Measurements from ENCODE around the gene KRTAP10-9.
"Not testable (repeated sequence)": the region's sequence is repeated elsewhere in the genome, so short reads cannot be mapped to it uniquely, and the experiment has no call there.

Gene KRTAP10-9

GRCh38 chr21:44657635-44658540 is 31.0 kb downstream of the KRTAP10-9 start, which contains the start of gene KRTAP12-3:
TSS of gene KRTAP12-3 (plus strand) at chr21:44657932. CDS start at chr21:44657980, 48 bp downstream.
- in situ Hi-C loops (cut with MboI; ENCODE audit: low sequenced_read_pairs, unreplicated experiment), result no loop called here
- DNase-seq (ENCODE audit: low spot score), result no peak
- TF ChIP-seq, protein P1, sequence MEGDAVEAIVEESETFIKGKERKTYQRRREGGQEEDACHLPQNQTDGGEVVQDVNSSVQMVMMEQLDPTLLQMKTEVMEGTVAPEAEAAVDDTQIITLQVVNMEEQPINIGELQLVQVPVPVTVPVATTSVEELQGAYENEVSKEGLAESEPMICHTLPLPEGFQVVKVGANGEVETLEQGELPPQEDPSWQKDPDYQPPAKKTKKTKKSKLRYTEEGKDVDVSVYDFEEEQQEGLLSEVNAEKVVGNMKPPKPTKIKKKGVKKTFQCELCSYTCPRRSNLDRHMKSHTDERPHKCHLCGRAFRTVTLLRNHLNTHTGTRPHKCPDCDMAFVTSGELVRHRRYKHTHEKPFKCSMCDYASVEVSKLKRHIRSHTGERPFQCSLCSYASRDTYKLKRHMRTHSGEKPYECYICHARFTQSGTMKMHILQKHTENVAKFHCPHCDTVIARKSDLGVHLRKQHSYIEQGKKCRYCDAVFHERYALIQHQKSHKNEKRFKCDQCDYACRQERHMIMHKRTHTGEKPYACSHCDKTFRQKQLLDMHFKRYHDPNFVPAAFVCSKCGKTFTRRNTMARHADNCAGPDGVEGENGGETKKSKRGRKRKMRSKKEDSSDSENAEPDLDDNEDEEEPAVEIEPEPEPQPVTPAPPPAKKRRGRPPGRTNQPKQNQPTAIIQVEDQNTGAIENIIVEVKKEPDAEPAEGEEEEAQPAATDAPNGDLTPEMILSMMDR (IDR thresholded peaks at IDR 0.05; ENCODE audit: borderline replicate concordance, control extremely low read depth, extremely low read depth, insufficient read depth, missing control alignments), result no peak

DNA sequence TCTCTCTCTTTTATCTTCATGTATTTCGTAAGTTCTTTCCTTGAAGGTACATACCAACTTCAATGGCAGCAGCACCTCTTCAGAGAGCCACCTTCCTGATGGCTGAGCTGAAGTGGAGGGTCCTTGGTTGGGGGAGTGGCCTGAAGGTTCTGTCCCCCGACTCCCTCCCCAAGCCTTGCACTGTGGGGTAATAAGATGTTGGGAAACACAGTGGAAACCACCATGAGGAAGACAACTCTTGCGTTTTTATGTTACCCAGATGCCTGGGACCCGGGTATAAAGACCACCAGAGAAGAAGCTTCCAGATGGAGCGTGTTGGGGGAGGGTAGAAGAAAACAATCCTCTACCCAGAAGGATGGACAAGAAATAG is 31.6 kb downstream of the KRTAP10-9 start:
- in situ Hi-C loops (cut with MboI; ENCODE audit: low sequenced_read_pairs, unreplicated experiment), result no loop called here
- no peak for DNase-seq (ENCODE audit: low spot score)
- TF ChIP-seq, protein P1 (IDR thresholded peaks at IDR 0.05; ENCODE audit: borderline replicate concordance, control extremely low read depth, extremely low read depth, insufficient read depth, missing control alignments), result no peak

GRCh38 chr21:44658913-44659595 is 32.2 kb downstream of the KRTAP10-9 start:
- in situ Hi-C loops (cut with MboI; ENCODE audit: low sequenced_read_pairs, unreplicated experiment), result no loop called here
- DNase-seq (ENCODE audit: low spot score), result no peak
- TF ChIP-seq, protein P1 (IDR thresholded peaks at IDR 0.05; ENCODE audit: borderline replicate concordance, control extremely low read depth, extremely low read depth, insufficient read depth, missing control alignments), result no peak

GRCh38 chr21:44661567-44661966 is 34.7 kb downstream of the KRTAP10-9 start:
- in situ Hi-C loops (cut with MboI; ENCODE audit: low sequenced_read_pairs, unreplicated experiment); DNase-seq (ENCODE audit: low spot score): not testable (repeated sequence)

DNA sequence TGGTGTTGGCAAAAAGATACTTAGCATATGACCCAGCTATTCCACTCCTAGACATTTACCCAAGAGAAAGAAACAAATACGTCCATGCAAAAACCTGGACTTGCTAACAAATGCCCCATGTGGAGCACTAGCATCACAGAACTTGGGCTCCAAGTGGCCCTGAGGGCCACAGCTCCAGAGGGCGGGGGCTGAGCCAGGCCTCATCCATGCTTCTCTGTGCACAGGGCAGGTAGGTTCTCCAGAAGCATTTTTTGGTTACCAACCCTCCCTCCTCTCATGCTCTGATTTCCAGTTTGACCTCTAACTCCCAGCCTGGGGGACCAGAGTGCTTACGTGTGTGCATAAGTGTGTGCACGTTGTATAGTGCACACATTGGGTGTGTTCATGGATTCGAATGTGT is 37.8 kb downstream of the KRTAP10-9 start:
- TF ChIP-seq, protein P1 (IDR thresholded peaks at IDR 0.05; ENCODE audit: borderline replicate concordance, control extremely low read depth, extremely low read depth, insufficient read depth, missing control alignments), result no peak
- in situ Hi-C loops (cut with MboI; ENCODE audit: low sequenced_read_pairs, unreplicated experiment), result no loop called here
- no peak for DNase-seq (ENCODE audit: low spot score)

DNA sequence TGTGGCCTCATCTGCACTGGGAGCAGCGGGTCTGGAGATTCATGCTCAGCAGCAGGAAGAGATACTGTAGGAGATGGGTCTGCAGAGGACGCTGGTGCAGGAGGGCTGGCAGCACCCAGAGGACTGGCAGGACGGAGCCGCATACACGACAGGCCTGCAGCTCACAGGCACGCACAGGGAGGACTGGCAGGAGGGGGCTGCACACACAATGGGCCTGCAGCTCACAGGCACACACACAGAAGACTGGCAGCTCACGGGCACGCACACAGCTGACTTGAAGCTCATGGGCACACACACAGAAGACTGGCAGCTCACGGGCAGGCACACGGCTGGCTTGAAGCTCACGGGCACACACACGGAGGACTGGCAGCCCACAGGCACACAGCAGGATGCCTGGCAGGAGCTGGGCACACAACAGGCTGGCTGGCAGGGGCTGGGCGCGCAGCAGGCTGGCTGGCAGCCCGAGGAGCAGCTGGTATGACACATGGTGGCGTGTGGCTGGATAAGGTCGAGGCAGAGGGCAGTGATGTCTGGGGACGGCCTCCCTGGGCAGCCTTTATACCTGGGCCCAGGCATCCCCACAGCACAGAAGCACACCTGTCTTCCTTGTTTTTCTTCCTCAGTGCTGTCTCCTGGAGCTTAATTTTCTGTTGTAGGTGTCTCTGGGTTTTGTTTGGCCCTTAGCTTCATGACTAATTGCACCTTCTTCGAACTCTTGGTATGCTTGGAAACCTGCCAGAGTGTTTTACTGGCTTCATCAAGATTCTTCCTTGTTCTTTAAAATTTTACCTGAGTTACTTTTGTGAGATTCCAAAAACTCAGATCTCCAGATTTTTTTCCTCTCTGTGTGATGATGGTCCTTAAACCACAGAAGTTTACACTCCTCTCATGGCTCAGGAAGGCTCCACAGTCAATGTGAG is 39.8 kb downstream of the KRTAP10-9 start, which contains the start of gene KRTAP12-2:
Gene KRTAP12-2 (minus strand): TSS at position 527 of the 920 bp plus-strand sequence. CDS start 41 bp downstream, at position 486.
- no peak for DNase-seq (ENCODE audit: low spot score)
- TF ChIP-seq, protein P1 (IDR thresholded peaks at IDR 0.05; ENCODE audit: borderline replicate concordance, control extremely low read depth, extremely low read depth, insufficient read depth, missing control alignments), result no peak
- in situ Hi-C loops (cut with MboI; ENCODE audit: low sequenced_read_pairs, unreplicated experiment), result no loop called here
